GM19193 (cell line): ENCODE measurements around the gene SPECC1L.

Experiments
- POLR2A ChIP-seq: IDR thresholded peaks from 4 replicates; pipeline ENCODE4 v1.6.1; 2011; ENCODE audit not compliant: insufficient read depth, insufficient read length; ENCODE audit errors: extremely low read depth

SPECC1L gene

DNA sequence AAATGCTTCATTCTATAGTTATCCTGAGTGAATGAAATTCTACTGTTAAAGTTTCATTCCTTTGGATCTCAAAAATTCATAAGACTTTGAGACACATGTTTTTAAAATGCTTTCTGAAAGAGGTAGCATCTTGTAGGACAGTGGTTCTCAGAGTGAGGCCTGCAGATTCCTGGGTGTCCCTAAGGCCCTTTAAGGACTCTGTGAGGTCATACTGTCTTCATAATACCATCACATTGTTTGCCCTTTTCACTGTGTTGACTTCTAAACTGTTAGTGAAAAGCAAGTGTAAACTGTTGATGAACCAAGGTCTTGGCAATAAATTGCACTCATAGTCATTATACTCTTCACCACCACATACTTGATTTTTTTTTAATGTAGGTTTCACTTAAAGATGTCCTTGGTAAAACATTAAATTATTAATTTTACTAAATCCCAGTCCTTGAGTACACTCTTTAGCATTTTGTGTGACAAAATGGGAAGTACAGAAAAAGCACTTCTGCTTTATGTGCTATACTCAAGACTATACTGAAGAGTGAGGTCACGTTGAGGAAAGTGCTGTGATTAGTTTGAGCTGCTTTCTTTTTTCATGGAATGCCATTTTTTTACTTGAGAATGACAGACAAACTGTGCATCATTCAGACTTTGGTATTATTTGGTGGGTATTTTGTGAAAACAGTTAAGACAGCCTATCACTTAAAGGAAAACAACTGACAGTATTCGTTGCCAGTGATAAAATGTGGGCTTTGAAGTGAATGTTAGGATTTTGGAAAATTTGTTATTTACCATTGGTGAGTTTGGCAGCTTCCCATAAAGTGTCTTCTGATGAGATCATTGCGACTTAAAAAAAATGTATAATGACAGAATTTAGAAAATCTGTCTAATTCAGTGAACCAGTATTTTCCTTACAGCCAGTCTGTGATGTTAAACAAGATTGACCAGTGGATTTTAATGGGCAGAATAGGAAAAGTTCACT lies 61.1 kb downstream of the SPECC1L start:
- no peak for TF ChIP-seq POLR2A

DNA sequence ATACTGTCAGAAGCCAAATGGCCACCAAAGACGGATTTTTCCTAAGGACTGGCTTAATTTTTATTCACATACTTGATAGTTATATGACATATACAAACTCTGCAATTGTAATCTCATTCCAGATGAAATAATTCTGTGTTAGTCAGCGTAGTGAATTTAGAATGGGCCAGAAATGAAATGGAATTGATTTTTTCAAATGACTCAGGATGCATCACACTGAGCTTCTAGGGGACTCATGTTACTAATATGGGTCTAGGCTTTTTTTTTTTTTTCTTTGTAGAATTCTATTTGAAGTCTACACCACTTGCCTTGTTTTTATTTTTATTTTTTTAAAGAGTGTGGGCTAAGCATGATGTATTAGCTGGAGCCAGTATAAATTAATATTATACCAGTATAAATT lies 62.7 kb downstream of the SPECC1L start:
- TF ChIP-seq POLR2A: no peak

- no peak for TF ChIP-seq POLR2A
Measured at GRCh38 chr22:24335496-24335895, 64.9 kb downstream of the SPECC1L start.

DNA sequence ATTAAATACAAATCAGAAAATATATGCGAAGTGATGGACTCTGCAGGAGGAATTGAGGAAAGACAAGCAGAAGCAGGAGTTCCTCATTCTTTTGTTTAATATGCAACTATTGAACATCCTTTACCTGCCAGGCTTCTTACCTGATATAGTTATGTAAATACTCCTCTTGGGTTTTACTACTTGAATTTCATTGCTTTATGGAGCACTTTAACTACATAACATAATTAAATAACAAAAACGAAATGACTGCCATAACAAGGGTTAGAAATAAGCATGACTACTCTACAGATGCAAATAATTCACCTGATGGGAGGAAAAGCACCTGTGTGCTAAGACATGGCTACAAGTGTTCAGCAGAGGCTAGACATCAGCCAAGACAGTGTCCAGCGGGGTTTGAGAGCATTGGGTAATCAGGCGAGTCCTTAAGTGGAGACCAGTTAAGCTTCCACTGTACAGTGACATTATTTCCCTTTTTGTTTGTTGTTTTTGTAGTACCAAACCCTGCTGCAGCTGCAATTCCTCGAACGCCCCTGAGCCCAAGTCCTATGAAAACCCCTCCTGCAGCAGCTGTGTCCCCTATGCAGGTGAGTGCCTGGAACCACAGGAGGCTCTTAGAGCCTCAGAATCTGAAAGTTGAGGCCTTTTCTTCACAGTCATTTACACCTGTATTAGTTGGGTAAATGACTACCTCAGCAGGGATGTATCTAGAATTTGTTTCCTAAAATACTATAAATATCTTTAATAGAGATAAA lies 67.4 kb downstream of the SPECC1L start:
- TF ChIP-seq POLR2A: no peak

DNA sequence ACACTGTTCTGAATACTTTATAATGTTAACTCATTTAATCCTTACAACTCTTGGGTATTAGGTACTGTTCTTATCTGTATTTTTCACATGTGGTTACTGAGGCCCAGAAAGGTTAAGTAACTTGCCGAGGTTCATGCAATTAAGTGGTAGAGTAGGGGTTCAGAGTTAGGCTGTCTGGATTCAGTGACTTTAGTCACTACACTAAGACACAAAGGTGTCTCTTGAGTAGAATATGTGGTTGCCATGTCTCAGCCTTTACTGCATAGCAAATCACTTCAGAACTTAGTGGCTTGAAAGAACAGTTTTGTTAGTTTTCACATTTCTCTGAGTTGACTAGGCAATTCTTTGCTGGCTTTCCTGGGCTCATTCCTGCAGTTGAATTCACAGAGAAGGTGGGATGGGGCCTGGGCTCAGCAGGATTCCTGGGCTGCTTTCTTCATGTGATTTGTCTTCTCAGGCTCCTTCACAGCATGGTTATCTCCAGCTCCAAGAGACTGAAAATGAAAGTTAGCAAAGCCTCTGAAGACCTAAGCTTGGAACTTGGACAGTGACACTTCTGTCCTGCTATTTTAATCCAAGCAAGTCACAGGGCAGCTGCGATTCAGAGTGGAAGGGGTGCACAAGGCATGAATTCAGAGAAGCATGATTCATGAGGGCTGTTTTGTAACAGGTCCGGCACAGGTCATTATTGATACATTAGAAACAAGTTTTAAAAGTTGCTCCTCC lies 68.3 kb downstream of the SPECC1L start:
- TF ChIP-seq POLR2A: no peak

GRCh38 chr22:24339452-24339747 lies 68.8 kb downstream of the SPECC1L start:
- TF ChIP-seq POLR2A: no peak

- no peak for TF ChIP-seq POLR2A
Measured at GRCh38 chr22:24341627-24342026, 71.0 kb downstream of the SPECC1L start.

GRCh38 chr22:24350627-24351026 lies 80.0 kb downstream of the SPECC1L start:
- no peak for TF ChIP-seq POLR2A

DNA sequence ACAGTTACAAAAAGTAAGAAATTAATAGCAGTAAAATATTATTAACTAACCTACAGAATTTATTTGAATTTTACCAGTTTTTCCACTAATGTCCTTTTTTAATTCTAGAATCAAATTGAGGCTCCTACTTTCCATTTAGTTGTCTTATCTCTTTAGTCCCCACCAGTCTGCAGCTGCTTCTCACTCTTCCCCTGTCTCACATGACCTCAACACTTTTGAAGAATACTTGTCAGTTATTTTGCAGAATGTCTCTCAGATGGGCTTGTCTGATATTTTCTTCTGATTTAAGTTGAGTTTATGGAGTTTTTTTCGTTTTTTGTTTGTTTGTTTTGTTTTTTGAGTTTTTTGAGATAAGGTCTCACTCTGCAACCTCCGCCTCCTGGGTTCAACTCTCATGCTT lies 82.5 kb downstream of the SPECC1L start:
- TF ChIP-seq POLR2A: no peak

GRCh38 chr22:24355574-24355973 lies 84.9 kb downstream of the SPECC1L start:
- TF ChIP-seq POLR2A: no peak

DNA sequence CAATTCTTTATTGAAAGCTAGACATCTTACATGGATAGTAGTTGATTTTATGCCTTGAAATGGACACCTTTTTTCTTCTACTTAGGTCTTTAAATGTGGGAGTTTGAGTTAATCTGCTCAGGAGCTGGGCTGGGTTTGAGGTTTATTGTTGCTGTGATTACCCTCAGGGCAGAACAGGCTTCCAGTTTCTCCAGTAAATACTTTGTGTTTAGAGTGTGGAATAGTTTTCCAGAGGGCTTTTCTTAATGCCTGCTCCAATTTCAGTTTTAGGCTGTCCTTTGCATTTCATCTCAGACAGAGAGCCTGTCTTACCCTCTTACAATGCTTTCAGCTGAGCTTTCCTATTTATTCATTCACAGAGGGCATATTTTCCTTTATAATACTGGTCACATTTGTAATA lies 86.9 kb downstream of the SPECC1L start:
- TF ChIP-seq POLR2A: no peak

GRCh38 chr22:24358105-24358836 lies 87.6 kb downstream of the SPECC1L start:
- TF ChIP-seq POLR2A: no peak

DNA sequence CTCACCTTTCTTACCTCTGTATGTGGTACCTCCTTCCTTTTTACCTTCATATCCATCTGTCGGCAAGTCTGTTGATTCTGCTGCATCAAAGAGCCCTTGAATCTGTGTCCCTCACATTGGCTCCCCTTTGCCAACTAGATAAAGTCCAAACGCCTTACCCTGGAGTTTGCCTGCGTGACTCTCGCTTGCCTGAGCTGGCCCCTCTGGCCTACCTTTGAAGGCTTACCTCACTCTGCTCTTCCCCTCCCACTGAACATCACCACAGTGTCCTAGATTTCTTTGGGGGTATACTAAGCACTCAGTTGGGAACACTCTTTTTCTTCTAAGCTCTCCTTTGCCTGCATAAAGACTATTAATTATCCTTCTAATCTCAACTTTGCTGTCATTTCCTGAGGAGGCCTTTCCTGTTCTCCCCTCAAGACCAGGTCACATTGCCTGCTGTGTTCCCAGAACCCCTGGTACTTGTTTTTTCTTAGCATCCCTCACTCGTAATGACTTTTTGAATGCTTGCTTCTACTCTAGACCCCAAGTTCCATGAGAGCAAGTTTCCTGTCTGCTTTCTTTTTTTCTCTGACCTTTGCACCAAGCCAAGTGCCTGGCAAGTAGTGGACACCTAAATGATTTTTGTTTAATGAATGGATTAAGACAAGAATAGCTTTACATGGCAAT lies 89.0 kb downstream of the SPECC1L start:
- TF ChIP-seq POLR2A: no peak

- TF ChIP-seq POLR2A: no peak
Measured at GRCh38 chr22:24361976-24362646, 91.5 kb downstream of the SPECC1L start.
